ENCODE measurements around the gene ASAP3.

ASAP3 gene

DNA sequence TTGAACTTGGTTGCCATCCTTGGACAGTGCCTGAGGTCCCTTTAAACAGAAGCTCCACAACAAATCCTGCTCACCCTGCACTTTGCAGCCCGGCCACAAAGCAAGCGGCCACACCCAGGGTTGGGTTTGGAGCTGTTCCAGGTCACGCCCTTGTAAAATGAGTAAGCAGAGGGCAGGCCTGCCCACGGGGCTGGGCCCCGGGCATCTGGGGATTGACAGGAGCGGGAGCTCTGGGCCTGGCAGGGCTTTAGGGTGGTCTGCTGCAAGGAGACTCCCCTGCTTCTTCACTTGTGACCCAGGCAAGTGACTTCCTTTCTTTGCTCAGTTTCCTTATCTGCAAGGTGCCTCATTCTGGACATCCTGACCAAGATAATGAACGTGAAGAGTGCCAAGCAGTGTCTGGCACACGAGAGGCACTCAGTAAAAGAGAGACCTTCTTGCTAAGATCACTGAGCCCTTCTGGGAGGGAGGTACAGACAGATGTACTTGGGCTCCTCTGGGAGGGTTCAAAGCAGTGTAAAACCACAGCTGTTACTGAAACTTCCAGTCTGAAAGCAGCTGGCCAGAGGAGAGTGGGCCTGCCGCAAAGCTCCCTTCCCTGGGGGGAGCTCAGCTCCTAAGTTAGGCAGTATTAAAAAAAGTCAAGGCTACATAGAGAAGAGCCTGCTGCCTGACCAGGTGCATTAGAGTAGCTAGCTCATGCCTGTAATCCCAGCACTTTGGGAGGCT is 44.4 kb upstream of the ASAP3 start:
- Histone ChIP-seq H3K27me3 (ENCODE audit: low read length) (no peaks in the 10 kb centered on the region), H3K4me2 (ENCODE audit: low read depth, low read length, poor library complexity, severe bottlenecking) (peak overlapping the region; percentile 96), H3K9ac (ENCODE audit: low read length) (peak overlapping the region; percentile 96), H3K27ac (ENCODE audit: low read depth, low read length) (peak overlapping the region; percentile 94), H3F3A (ENCODE audit: insufficient read depth) (peaks cover 53% of the 10 kb centered on the region), H3K9me2 (replicated peaks; ENCODE audit: insufficient read depth, low read length) (no peaks in the 10 kb centered on the region), H2AFZ (ENCODE audit: low read depth, low read length, severe bottlenecking) (no peak overlapping the region), H3K9me3 (ENCODE audit: insufficient read depth, low read length) (no peaks in the 10 kb centered on the region), H3K36me3 (ENCODE audit: low read length) (peaks cover 6% of the 10 kb centered on the region), H3K4me3 (ENCODE audit: insufficient read depth, low read length, poor library complexity, severe bottlenecking) (peak overlapping the region; percentile 76), H3K79me2 (ENCODE audit: insufficient read depth, low read length) (peaks cover 68% of the 10 kb centered on the region), H4K20me1 (ENCODE audit: low read depth, low read length) (peaks cover 6% of the 10 kb centered on the region; the same call in 1 of the 2 replicates)
- TF ChIP-seq, protein P1, sequence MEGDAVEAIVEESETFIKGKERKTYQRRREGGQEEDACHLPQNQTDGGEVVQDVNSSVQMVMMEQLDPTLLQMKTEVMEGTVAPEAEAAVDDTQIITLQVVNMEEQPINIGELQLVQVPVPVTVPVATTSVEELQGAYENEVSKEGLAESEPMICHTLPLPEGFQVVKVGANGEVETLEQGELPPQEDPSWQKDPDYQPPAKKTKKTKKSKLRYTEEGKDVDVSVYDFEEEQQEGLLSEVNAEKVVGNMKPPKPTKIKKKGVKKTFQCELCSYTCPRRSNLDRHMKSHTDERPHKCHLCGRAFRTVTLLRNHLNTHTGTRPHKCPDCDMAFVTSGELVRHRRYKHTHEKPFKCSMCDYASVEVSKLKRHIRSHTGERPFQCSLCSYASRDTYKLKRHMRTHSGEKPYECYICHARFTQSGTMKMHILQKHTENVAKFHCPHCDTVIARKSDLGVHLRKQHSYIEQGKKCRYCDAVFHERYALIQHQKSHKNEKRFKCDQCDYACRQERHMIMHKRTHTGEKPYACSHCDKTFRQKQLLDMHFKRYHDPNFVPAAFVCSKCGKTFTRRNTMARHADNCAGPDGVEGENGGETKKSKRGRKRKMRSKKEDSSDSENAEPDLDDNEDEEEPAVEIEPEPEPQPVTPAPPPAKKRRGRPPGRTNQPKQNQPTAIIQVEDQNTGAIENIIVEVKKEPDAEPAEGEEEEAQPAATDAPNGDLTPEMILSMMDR (IDR thresholded peaks at IDR 0.05; ENCODE audit: insufficient read depth, low read length, poor library complexity, severe bottlenecking): no peak
- no peak for TF ChIP-seq EZH2phosphoT487 (conservative IDR thresholded peaks at IDR 0.05; ENCODE audit: low read length)

DNA sequence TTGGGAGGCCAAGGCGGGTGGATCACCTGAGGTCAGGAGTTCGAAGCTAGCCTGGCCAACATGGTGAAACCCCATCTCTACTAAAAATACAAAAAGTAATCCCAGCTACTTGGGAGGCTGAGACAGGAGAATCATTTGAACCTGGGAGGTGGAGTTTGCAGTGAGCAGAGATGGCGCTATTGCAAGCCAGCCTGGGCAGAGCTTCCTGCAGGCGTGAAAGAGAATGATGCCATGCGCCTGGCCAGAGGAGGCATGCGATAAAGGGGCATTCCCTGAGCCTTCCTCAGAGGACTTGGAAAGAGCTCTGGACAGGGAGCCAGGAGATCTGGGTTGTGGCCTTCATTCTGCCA is 43.9 kb upstream of the ASAP3 start:
- H3F3A ChIP-seq (ENCODE audit: insufficient read depth): peaks cover 54% of the 10 kb centered on the region
- peaks cover 71% of the 10 kb centered on the region for H3K79me2 ChIP-seq (ENCODE audit: insufficient read depth, low read length)
- no peaks in the 10 kb centered on the region for H3K9me3 ChIP-seq (ENCODE audit: insufficient read depth, low read length)
- H3K4me3 ChIP-seq (ENCODE audit: insufficient read depth, low read length, poor library complexity, severe bottlenecking): peak overlapping the region; percentile 76
- peak overlapping the region; percentile 94 for H3K27ac ChIP-seq (ENCODE audit: low read depth, low read length)
- H4K20me1 ChIP-seq (ENCODE audit: low read depth, low read length): peaks cover 6% of the 10 kb centered on the region; the same call in 1 of the 2 replicates
- no peak overlapping the region for H2AFZ ChIP-seq (ENCODE audit: low read depth, low read length, severe bottlenecking)
- peak overlapping the region; percentile 96 for H3K9ac ChIP-seq (ENCODE audit: low read length)
- TF ChIP-seq, protein P1 (IDR thresholded peaks at IDR 0.05; ENCODE audit: insufficient read depth, low read length, poor library complexity, severe bottlenecking): no peak
- TF ChIP-seq EZH2phosphoT487 (conservative IDR thresholded peaks at IDR 0.05; ENCODE audit: low read length): no peak
- no peaks in the 10 kb centered on the region for H3K27me3 ChIP-seq (ENCODE audit: low read length)
- H3K36me3 ChIP-seq (ENCODE audit: low read length): peaks cover 6% of the 10 kb centered on the region
- no peaks in the 10 kb centered on the region for H3K9me2 ChIP-seq (replicated peaks; ENCODE audit: insufficient read depth, low read length)
- peak overlapping the region; percentile 96 for H3K4me2 ChIP-seq (ENCODE audit: low read depth, low read length, poor library complexity, severe bottlenecking)

DNA sequence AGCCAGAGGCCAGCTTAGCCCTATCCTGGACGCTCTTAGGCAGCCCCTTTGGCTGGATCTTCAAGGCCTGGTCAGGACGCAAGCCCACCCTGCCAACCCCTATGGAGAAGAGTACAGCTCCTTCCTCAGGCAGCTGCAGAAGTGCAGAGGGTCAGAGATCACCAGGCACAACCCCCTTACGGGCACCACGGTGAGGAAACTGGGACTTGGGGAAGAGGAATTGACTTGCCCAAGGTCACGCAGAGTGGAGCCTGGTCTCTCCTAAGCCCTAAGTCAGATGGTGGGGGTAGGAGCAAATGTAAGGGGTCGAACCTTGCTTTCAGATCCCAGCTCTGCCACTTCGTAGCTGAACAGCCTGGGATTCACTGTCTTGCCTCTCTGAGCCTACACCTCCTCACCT is 43.4 kb upstream of the ASAP3 start:
- H3F3A ChIP-seq (ENCODE audit: insufficient read depth): peaks cover 59% of the 10 kb centered on the region
- H3K9me2 ChIP-seq (replicated peaks; ENCODE audit: insufficient read depth, low read length): no peaks in the 10 kb centered on the region
- H3K4me2 ChIP-seq (ENCODE audit: low read depth, low read length, poor library complexity, severe bottlenecking): peak overlapping the region; percentile 96
- H3K9me3 ChIP-seq (ENCODE audit: insufficient read depth, low read length): no peaks in the 10 kb centered on the region
- no peak for TF ChIP-seq EZH2phosphoT487 (conservative IDR thresholded peaks at IDR 0.05; ENCODE audit: low read length)
- TF ChIP-seq, protein P1 (IDR thresholded peaks at IDR 0.05; ENCODE audit: insufficient read depth, low read length, poor library complexity, severe bottlenecking): no peak
- H3K4me3 ChIP-seq (ENCODE audit: insufficient read depth, low read length, poor library complexity, severe bottlenecking): peak overlapping the region; percentile 76
- peaks cover 6% of the 10 kb centered on the region for H3K36me3 ChIP-seq (ENCODE audit: low read length)
- peak overlapping the region; percentile 94 for H3K27ac ChIP-seq (ENCODE audit: low read depth, low read length)
- peaks cover 76% of the 10 kb centered on the region for H3K79me2 ChIP-seq (ENCODE audit: insufficient read depth, low read length)
- H3K27me3 ChIP-seq (ENCODE audit: low read length): no peaks in the 10 kb centered on the region
- H2AFZ ChIP-seq (ENCODE audit: low read depth, low read length, severe bottlenecking): no peak overlapping the region
- peaks cover 8% of the 10 kb centered on the region; the same call in 1 of the 2 replicates for H4K20me1 ChIP-seq (ENCODE audit: low read depth, low read length)
- peak overlapping the region; percentile 96; the same call in 1 of the 2 replicates for H3K9ac ChIP-seq (ENCODE audit: low read length)

All from SU-DHL-6 (cell line).